Suprapubic skin (tissue), 4 donors: ENCODE data around the gene TMEM98.

ENCODE experiments used
- CTCF ChIP-seq, 2 donors: fragments of 200-600 bp in 1 of 2; fragments of 450-650 bp in 1 of 2; sonication (generic) in 1 of 2; IDR thresholded peaks; one replicate each; pipeline ENCODE4 v1.5.1; 2016 to 2019; ENCODE audit warnings: antibody characterized with exemption in 2 of 2, mild to moderate bottlenecking in 1 of 2, moderate library complexity in 1 of 2
- EP300 ChIP-seq: sonication (generic); formaldehyde crosslinking; IDR thresholded peaks from one replicate; pipeline ENCODE4 v1.6.1; 2017; ENCODE audit warnings: antibody characterized with exemption
- POLR2A ChIP-seq, 2 donors: fragments of 450-650 bp; IDR thresholded peaks; one replicate each; pipeline ENCODE4 v1.6.1; 2017; ENCODE audit warnings: antibody characterized with exemption in 2 of 2, mild to moderate bottlenecking in 2 of 2, moderate library complexity in 2 of 2
- POLR2AphosphoS5 ChIP-seq, 3 donors: sonication (generic); formaldehyde crosslinking; IDR thresholded peaks; one replicate each; pipeline ENCODE4 v1.6.1; 2017; ENCODE audit warnings: antibody characterized with exemption in 3 of 3

DNA sequence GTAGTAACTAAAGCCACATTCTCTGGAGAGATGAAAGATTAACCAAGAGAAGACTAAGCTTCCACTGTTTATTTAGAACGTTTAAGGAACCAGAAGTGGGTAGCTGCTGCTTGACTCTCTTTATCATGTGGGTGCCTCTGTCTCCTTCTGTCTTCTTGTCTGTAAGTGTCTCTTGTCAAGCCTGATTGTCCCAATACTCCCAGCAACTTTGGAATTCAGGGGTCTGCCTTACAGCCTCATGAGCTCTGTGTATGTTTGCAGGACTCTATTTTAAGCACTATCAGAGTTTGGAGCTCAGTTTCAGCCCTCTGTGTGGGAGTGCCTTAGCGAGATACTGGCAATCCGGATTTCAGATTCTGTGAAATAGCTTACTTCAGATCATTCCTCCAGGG lies 34.4 kb downstream of the TMEM98 start:
- TF ChIP-seq POLR2A (IDR thresholded peaks at IDR 0.05) (no peak), CTCF (IDR thresholded peaks at IDR 0.05) (no peak), POLR2AphosphoS5 (IDR thresholded peaks at IDR 0.05) (no peak), EP300 (no peak)
